ENCODE results near the gene RAVER1.
A peak's percentile ranks its signal among the peaks of the same experiment; 100 is the strongest.

The RAVER1 gene

DNA sequence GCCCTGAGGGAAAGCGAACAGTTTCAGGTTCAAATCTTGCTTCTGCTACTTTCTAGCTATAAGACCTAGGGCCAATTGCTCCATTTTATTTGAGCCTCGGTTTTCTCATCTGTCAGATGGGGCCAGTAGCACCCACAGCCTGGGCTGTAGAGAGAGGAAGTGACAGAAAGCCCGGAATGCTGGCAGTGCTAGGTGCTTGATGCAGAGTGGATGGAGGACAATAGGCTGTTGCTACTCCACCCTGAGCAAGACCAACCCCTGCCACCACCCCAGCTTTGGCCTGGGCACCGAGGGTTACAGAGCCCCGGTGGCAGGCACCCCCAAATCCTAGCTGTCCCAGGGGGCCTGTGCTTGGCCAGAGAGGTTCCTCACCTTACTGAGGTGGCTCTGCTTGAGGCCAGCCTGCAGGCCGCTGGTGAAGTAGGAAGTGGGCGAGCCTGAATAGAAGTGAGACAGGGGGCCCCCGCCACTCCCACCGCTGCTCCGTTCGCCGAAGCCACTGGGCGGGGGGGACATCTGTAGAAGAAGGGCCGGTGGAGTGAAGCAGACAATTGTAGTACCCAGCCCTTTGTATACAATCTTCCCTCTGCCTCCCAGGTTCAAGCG lies 15.4 kb downstream of the RAVER1 start:
- Mint-ChIP-seq H3K27ac (no peak overlapping the region), H3K27me3 (ENCODE audit: low read depth) (no peaks in the 10 kb centered on the region), H3K4me3 (no peak overlapping the region), H3K36me3 (ENCODE audit: low read depth) (peaks cover 22% of the 10 kb centered on the region), H3K4me1 (peaks cover 18% of the 10 kb centered on the region), H3K9me3 (no peaks in the 10 kb centered on the region)
- TF ChIP-seq CTCF (IDR thresholded peaks at IDR 0.05; ENCODE audit: unreplicated experiment in 3 of 3): no peak

DNA sequence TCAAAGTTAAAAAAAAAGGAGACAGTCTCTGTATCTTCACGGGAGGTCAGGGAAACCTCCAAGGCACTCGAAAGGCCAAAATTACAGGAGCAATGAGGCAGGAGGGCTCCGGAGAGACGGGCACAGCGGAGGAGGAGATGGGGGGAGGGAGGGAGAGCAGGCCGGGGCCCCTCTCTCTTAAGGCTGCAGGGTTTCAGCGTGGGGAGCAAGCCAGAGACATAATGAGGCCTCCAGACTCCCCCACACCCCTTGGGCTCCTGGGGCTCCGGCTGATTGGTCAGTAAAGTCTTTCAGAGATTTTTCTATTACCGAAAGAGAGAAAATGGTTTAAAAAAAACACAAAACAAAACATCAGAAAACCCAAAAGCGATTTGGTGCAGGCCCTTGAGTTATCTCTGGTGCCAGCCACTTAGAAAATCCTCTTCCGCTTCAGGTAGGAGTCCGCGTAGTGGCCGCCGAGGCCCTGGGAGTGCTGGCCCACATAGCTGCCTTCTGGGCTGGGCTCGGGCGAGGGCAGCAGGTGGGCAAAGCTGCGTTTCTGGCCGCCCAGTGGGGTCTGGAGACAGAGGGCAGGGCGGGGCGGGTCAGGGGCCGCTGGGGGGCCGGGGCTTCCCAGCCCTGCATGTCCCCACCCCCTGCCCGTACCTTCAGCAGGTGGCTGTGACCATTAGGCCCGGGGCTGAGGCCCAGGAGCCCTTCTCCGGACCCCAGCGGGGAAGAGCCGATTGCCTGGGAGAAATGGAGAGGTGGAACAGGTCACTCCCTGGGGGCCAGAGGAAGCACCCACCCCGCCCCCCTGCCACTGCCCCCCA lies 16.1 kb downstream of the RAVER1 start:
- H3K36me3 Mint-ChIP-seq (ENCODE audit: low read depth): peaks cover 22% of the 10 kb centered on the region
- peaks cover 18% of the 10 kb centered on the region for H3K4me1 Mint-ChIP-seq
- H3K27me3 Mint-ChIP-seq (ENCODE audit: low read depth): no peaks in the 10 kb centered on the region
- TF ChIP-seq CTCF (IDR thresholded peaks at IDR 0.05; ENCODE audit: unreplicated experiment in 3 of 3): no peak
- peak overlapping the region; percentile 50 to 66 (median 54) for H3K4me3 Mint-ChIP-seq
- no peaks in the 10 kb centered on the region for H3K9me3 Mint-ChIP-seq
- no peak overlapping the region for H3K27ac Mint-ChIP-seq

GRCh38 chr19:10316229-10317044 lies 16.9 kb downstream of the RAVER1 start:
- peaks cover 16% of the 10 kb centered on the region for H3K36me3 Mint-ChIP-seq (ENCODE audit: low read depth)
- no peaks in the 10 kb centered on the region for H3K9me3 Mint-ChIP-seq
- peaks cover 18% of the 10 kb centered on the region for H3K4me1 Mint-ChIP-seq
- H3K27me3 Mint-ChIP-seq (ENCODE audit: low read depth): no peaks in the 10 kb centered on the region
- peak overlapping the region; percentile 11 to 71 (median 27) for H3K27ac Mint-ChIP-seq
- peak overlapping the region; percentile 92 to 95 (median 95) for H3K4me3 Mint-ChIP-seq
- TF ChIP-seq CTCF (IDR thresholded peaks at IDR 0.05; ENCODE audit: unreplicated experiment in 3 of 3): no peak

DNA sequence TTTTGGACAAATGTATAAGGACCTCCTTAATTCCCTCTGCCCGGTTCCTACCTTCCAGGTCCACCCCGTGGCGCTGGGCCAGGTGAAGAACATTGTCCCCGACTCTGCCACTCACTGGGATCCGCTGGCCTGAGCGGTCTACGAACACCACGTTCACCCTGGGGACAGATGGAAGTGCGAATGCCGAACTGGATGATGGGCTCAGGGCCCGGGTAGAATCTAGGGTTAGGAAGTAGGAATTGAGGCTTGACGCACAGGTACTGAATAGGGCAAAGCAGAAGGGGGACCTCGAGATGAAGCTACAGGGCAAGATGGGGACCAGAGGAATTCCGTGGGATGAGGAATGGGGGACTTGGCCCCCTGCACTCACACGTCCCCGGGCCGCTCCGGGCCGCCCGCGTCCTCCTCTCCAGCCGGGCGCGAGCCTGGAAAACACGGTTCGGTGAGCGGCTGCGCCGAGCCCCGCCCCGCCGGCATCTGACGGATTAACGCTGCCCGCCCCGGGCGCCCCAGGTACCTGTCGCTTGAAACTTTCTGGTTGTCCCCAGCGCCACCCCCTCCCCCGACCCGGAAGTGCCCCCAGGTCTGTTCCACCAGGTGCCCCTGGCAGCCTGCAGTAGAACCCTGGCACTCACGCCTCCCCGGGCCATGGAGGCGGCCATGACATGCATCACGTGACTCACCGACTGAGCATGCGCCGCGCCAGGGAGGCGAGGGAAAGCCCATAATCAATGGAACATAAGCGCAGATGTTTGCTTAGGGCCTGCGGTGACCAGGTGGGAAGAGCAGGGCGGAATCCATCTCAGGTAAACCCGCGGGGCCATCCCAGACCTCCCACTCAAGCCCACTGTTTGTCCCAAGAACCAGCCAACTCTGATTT lies 17.8 kb downstream of the RAVER1 start, which contains the start of gene FDX2:
FDX2 (minus strand) TSS at position 681 of the 880 bp plus-strand sequence; CDS start at position 662, 19 bp downstream.
- Mint-ChIP-seq H3K4me1 (peaks cover 18% of the 10 kb centered on the region), H3K9me3 (no peaks in the 10 kb centered on the region), H3K27me3 (ENCODE audit: low read depth) (no peaks in the 10 kb centered on the region), H3K36me3 (ENCODE audit: low read depth) (peaks cover 16% of the 10 kb centered on the region), H3K27ac (peak within 1 kb of the TSS; percentile 27 to 71 (median 70)), H3K4me3 (peak within 1 kb of the TSS; percentile 92 to 95 (median 95))
- TF ChIP-seq CTCF (IDR thresholded peaks at IDR 0.05; ENCODE audit: unreplicated experiment in 3 of 3): no peak

DNA sequence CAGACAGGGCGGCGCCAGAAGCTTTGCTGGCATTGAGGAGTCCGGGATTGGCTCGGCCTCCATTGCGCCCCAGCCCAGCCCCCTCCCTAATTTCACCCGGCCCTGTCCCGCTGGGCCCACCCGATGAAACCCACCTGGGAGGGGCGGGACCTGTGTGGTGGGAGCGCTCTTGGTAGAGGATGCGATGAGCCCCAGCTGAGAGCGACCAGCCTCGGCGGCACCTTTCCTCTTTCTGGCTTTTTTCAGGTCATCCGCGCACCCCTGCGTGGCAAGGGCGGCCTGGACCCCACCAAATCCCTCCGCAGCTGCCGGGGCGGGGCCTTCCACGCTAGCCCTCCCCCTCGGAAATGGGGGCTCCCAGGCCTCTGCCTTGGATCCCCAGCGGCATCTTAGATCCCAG lies 23.9 kb downstream of the RAVER1 start, which contains the start of gene ZGLP1:
ZGLP1 (minus strand) TSS at position 393 of the 400 bp plus-strand sequence.
- Mint-ChIP-seq H3K4me1 (peaks cover 3% of the 10 kb centered on the region), H3K27me3 (ENCODE audit: low read depth) (peaks cover 2% of the 10 kb centered on the region), H3K27ac (no peak within 1 kb of the TSS), H3K36me3 (ENCODE audit: low read depth) (peaks cover 6% of the 10 kb centered on the region), H3K9me3 (no peaks in the 10 kb centered on the region), H3K4me3 (no peak within 1 kb of the TSS)
- TF ChIP-seq CTCF (IDR thresholded peaks at IDR 0.05; ENCODE audit: unreplicated experiment in 3 of 3): no peak
